SK-N-SH treated with all-trans-retinoic acid at 6 μM for 48 hours (cell line): ENCODE results near the gene MCHR1.
"Not testable (repeated sequence)": the region's sequence is repeated elsewhere in the genome, so short reads cannot be mapped to it uniquely, and the experiment has no call there.

Source experiments
- ATAC-seq: fragments of 200-7000 bp; cut with Tn5 transposase; 3 replicates; pipeline ENCODE4 v1.9.1; 2020; ENCODE audit warnings: mild to moderate bottlenecking, moderate library complexity
- BACH2 ChIP-seq: fragments of 250-450 bp; sonication (Bioruptor Pico); IDR thresholded peaks from 2 replicates; pipeline ENCODE4 v1.9.0; 2021; ENCODE audit warnings: mild to moderate bottlenecking, borderline replicate concordance
- CSDC2 ChIP-seq: fragments of 250-450 bp; sonication (Bioruptor Pico); IDR thresholded peaks from 2 replicates; pipeline ENCODE4 v1.5.0; 2020; ENCODE audit warnings: mild to moderate bottlenecking, moderate library complexity
- GLIS3 ChIP-seq: fragments of 250-450 bp; sonication (Bioruptor Pico); IDR thresholded peaks from 2 replicates; pipeline ENCODE4 v1.5.0; 2020; ENCODE audit warnings: mild to moderate bottlenecking, moderate library complexity
- OSR1 ChIP-seq: fragments of 250-450 bp; sonication (Bioruptor Pico); IDR thresholded peaks from 2 replicates; pipeline ENCODE4 v1.8.0; 2022; ENCODE audit warnings: moderate library complexity, mild to moderate bottlenecking, inconsistent platforms
- PATZ1 ChIP-seq: fragments of 250-450 bp; sonication (Bioruptor Pico); IDR thresholded peaks from 2 replicates; pipeline ENCODE4 v1.8.0; 2020; ENCODE audit warnings: mild to moderate bottlenecking, moderate library complexity, borderline replicate concordance
- RARB ChIP-seq: fragments of 250-450 bp; sonication (Bioruptor Pico); IDR thresholded peaks from 2 replicates; pipeline ENCODE4 v1.8.0; 2021; ENCODE audit warnings: mild to moderate bottlenecking, moderate library complexity
- SNAI2 ChIP-seq: fragments of 250-450 bp; sonication (Bioruptor Pico); IDR thresholded peaks from 2 replicates; pipeline ENCODE4 v1.5.0; 2020; ENCODE audit warnings: mild to moderate bottlenecking, moderate library complexity
- TCF4 ChIP-seq: fragments of 250-450 bp; sonication (Bioruptor Pico); IDR thresholded peaks from 2 replicates; pipeline ENCODE4 v1.8.0; 2021; ENCODE audit warnings: mild to moderate bottlenecking, moderate library complexity, borderline replicate concordance
- TOX ChIP-seq: fragments of 250-450 bp; sonication (Bioruptor Pico); IDR thresholded peaks from 2 replicates; pipeline ENCODE4 v1.8.0; 2021; ENCODE audit warnings: mild to moderate bottlenecking, moderate library complexity, borderline replicate concordance
- TSHZ2 ChIP-seq: fragments of 250-450 bp; sonication (Bioruptor Pico); IDR thresholded peaks from 2 replicates; pipeline ENCODE4 v1.5.0; 2020; ENCODE audit warnings: mild to moderate bottlenecking, moderate library complexity
- ZC3H10 ChIP-seq: fragments of 250-450 bp; sonication (Bioruptor Pico); IDR thresholded peaks from 2 replicates; pipeline ENCODE4 v1.5.1; 2021; ENCODE audit warnings: mild to moderate bottlenecking, moderate library complexity
- ZFP3 ChIP-seq: fragments of 250-450 bp; sonication (Bioruptor Pico); IDR thresholded peaks from 2 replicates; pipeline ENCODE4 v1.5.0; 2020; ENCODE audit warnings: mild to moderate bottlenecking, moderate library complexity
- ZNF565 ChIP-seq: fragments of 450-650 bp; formaldehyde crosslinking; conservative IDR thresholded peaks from 2 replicates; pipeline ENCODE4 v1.5.0; 2020; ENCODE audit warnings: low read depth, mild to moderate bottlenecking, moderate library complexity
- ZNF70 ChIP-seq: fragments of 450-650 bp; formaldehyde crosslinking; IDR thresholded peaks from 2 replicates; pipeline ENCODE4 v1.5.0; 2020; ENCODE audit warnings: mild to moderate bottlenecking, moderate library complexity
- ZNF8 ChIP-seq: fragments of 450-650 bp; formaldehyde crosslinking; IDR thresholded peaks from 2 replicates; pipeline ENCODE4 v1.5.0; 2020; ENCODE audit warnings: mild to moderate bottlenecking, moderate library complexity
- TF ChIP-seq, protein P1 (sequence below): fragments of 250-450 bp; sonication (Bioruptor Pico); IDR thresholded peaks from 2 replicates; pipeline ENCODE4 v1.5.1; 2020; ENCODE audit warnings: low read depth, mild to moderate bottlenecking, moderate library complexity

The MCHR1 gene

DNA sequence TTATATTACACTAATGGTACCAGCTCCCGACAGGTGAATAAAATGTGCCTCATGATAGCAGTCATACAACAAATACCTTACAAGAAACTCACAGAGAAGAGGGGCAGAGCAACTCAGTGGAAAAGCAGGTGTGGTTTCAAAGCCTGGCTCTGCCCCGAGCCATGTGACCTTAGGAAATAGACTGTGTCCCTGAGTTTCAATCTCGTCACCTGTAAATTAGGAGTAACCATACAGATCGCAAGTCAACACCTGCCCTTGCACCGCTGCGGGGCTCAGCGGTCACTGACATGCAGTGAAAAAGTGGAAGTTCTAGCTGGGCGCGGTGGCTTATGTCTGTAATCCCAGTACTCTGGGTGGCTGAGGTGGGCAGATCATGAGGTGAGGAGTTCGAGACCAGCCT, 30.9 kb upstream of the MCHR1 start (continued):
- no peak for TF ChIP-seq TSHZ2 (CRISPR knock-in tag)
- TF ChIP-seq ZNF565 (CRISPR knock-in tag) = no peak
- TF ChIP-seq BACH2 (CRISPR knock-in tag) = no peak
- TF ChIP-seq RARB (CRISPR knock-in tag) = no peak
- TF ChIP-seq, protein P1, sequence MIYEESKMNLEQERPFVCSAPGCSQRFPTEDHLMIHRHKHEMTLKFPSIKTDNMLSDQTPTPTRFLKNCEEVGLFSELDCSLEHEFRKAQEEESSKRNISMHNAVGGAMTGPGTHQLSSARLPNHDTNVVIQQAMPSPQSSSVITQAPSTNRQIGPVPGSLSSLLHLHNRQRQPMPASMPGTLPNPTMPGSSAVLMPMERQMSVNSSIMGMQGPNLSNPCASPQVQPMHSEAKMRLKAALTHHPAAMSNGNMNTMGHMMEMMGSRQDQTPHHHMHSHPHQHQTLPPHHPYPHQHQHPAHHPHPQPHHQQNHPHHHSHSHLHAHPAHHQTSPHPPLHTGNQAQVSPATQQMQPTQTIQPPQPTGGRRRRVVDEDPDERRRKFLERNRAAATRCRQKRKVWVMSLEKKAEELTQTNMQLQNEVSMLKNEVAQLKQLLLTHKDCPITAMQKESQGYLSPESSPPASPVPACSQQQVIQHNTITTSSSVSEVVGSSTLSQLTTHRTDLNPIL (CRISPR knock-in tag) = no peak
- TF ChIP-seq ZNF8 = no peak

DNA sequence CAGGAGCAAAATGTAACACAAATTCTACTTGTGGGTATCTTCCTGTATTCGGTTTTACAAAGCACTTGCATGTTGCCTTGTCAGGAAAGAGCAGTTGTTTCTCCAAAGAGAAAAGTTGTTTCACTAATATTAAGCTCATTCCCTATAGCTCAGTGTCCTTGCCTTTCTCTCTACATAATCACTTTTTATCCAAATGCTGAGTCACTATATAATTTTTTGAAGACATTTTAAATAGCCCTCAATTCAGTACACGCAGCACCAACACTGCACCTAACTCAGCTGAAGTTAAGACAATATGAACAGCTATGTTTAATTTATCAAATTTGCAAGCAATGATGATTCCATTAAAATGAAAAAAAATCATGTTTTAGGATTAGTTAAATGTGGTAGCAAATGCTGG, 28.2 kb upstream of the MCHR1 start:
- TF ChIP-seq PATZ1 (CRISPR knock-in tag) = no peak
- no peak for TF ChIP-seq SNAI2 (CRISPR knock-in tag)
- TF ChIP-seq BACH2 (CRISPR knock-in tag) = no peak
- no peak for TF ChIP-seq GLIS3 (CRISPR knock-in tag)
- TF ChIP-seq RARB (CRISPR knock-in tag) = no peak
- no peak for TF ChIP-seq OSR1 (CRISPR knock-in tag)
- TF ChIP-seq ZC3H10 = no peak
- no peak for TF ChIP-seq ZFP3
- TF ChIP-seq CSDC2 (CRISPR knock-in tag) = no peak
- ATAC-seq = no peak

DNA sequence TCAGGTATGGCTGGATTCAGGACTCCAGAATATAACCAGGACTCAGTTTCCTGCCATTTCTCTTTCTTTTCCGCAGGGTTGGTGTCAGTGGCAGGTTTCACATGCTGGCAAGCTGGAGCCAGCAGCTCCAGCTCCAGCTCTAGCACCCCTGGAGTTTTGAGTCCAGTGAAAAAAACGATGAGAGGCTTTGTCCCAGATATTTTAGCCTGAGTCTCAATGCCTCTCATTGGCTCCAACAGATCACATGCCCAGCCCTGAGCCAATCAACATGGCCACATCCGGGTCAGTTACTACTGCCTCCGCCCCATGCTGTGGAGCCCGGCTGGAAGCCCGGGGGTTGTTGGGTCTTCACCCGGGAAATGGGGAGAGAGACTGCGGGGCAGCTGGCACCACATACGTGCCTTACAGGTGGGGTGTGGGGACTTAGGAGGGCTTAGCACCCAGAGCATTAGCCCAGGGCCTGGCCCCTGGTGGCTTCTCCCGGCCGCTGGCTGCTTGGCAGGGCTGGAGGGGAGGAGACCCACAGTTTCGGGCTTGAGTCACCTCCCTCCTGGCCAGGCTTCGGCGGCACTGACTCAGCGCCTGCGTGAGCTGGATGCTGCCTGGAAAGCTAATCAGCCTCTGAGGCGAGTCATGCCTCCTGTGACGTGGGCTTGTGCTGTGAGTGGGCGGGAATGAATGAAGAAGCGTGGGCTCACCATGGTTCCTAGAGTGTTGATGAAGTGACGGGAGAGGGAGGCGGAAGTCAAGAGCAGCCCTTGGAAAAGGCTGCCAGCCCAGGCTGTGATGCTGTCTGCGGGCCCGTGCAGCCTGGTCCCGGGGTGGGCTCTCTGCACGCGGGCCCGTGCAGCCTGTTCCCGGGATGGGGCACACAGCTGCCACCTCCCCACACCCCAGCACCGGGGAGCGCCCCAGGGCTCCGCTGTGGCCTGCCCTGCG, 27.5 kb upstream of the MCHR1 start:
- peak; percentile 94 for ATAC-seq
- no peak for TF ChIP-seq ZC3H10
- TF ChIP-seq ZNF70 (CRISPR knock-in tag) = peak; percentile 14; the same call in 1 of the 2 replicates

GRCh38 chr22:40653361-40653760, 25.9 kb upstream of the MCHR1 start:
- no peak for ATAC-seq
- TF ChIP-seq ZC3H10 (no peak), GLIS3 (CRISPR knock-in tag) (no peak), TOX (no peak), RARB (CRISPR knock-in tag) (no peak), BACH2 (CRISPR knock-in tag) (no peak)

DNA sequence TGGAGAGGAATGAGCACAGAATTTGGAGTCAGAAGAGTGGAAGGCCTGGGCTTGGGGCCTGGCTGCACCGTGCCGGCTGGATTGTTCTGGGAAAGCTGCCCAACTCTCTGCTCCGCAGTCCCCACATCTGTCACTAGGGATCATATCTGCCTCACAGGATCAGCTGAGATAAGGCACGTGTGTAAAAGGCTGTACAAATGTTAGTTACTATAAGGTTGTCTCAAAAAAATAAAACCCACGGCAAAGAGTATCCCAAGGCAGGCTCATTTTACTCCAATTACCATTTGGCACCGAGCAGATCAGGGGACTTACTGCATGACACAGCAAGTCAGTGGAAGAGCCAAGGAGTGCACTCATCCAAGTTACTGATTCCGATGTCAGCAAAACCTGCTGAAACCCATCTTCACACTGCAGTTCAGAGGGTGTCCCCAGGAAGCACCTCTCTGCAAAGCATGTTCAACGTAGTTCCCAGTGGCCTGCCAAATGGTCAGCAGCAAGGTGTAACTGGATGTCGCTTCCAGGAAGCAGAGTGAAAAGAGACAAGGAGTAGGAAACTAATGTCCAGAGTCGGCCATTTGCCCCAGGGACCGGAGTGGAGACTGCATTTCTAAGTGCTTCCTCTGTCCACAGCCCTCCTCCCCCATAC, 24.6 kb upstream of the MCHR1 start:
- peak; percentile 43 for ATAC-seq

DNA sequence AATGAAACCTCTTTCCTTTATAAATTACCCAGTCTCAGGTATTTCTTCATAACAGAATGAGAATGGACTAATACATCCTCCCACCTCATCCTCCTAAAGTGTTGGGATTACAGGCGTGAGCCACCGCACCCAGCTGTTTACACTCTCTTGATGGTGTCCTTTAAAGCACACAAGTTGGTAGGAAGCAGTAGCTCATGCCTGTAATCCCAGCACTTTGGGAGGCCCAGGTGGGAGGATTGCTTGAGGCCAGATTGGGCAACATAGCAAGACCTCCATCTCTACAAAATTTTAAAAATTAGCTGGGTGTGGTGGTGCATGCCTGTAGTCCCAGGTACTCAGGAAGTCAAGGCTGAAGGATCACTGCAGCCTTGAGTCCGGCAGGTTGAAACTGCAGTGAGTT, 23.3 kb upstream of the MCHR1 start:
- not testable (repeated sequence) for ATAC-seq

More for the DNA sequence above, 24.6 kb upstream of the MCHR1 start:
- TF ChIP-seq TCF4 (no peak), RARB (CRISPR knock-in tag) (no peak)

DNA sequence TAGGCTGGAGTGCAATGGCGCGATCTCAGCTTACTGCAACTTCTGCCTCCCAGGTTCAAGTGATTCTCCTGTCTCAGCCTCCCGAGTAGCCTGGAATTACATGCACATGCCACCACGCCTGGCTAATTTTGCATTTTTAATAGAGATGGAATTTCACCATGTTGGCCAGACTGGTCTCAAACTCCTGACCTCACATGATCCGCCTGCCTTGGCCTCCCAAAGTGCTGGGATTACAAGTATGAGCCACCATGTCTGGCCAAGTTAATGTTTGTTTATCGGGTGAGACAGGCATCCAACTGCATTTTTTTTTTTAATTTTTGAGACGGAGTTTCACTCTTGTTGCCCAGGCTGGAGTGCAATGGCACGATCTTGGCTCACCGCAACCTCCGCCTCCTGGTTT, 22.6 kb upstream of the MCHR1 start:
- not testable (repeated sequence) for ATAC-seq
